ENCODE measurements around the gene HELZ2. TPM values are rescaled to one million over a fixed set of nuclear protein-coding genes. Genes with fewer than 3 reads are reported as not detected.

Gene HELZ2
- total and polyA plus RNA-seq, 2 donors (not counting 1 experiment from before 2014, with no cell fraction given) = 36.3 to 52.6 TPM

- Histone ChIP-seq H3K4me1 (ENCODE audit: control insufficient read depth in 2 of 2, insufficient read depth in 2 of 2, low read length in 2 of 2) (peaks cover 27 to 44% of the 10 kb centered on the region in 2 donors), H2AFZ (ENCODE audit: insufficient read depth, low read depth, low read length, poor library complexity, severe bottlenecking) (peak overlapping the region; percentile 60), H3K79me2 (ENCODE audit: control insufficient read depth, insufficient read depth, low read length) (peaks cover 24% of the 10 kb centered on the region), H4K20me1 (ENCODE audit: control insufficient read depth, insufficient read depth, low read length, poor library complexity, severe bottlenecking) (peaks cover 34% of the 10 kb centered on the region), H3K36me3 (replicated peaks in 1 of 2; ENCODE audit: control extremely low read depth in 1 of 2, control insufficient read depth in 1 of 2, extremely low read depth in 1 of 2, insufficient read depth in 2 of 2, low read length in 1 of 2) (peaks cover 0 to 13% of the 10 kb centered on the region in 2 experiments), H3K9me3 (ENCODE audit: control extremely low read depth in 1 of 3, control insufficient read depth in 2 of 3, insufficient read depth in 1 of 3, low read length in 2 of 3) (no peaks in the 10 kb centered on the region), H3K4me2 (replicated peaks; ENCODE audit: low read depth, low read length, poor library complexity, severe bottlenecking) (peak overlapping the region; percentile 97), H3K27ac (ENCODE audit: low read length in 2 of 2) (peak overlapping the region; percentile 44 to 73), H3K27me3 (replicated peaks in 1 of 4; ENCODE audit: control extremely low read depth in 1 of 4, control insufficient read depth in 3 of 4, insufficient read depth in 4 of 4, low read length in 3 of 4) (no peaks in the 10 kb centered on the region), H3K4me3 (ENCODE audit: control extremely low read depth in 1 of 5, extremely low read depth in 1 of 5, insufficient read depth in 1 of 5, low read depth in 2 of 5, low read length in 4 of 5) (peak overlapping the region; percentile 61 to 86 (median 79)), H3K9ac (ENCODE audit: low read length) (peak overlapping the region; percentile 85)
- peak overlapping the region; percentile 87 for H3K4me3 Mint-ChIP-seq
- no peaks in the 10 kb centered on the region for H3K27me3 Mint-ChIP-seq
- POLR2A ChIA-PET = interaction anchor here (0.6 to 2.3 kb wide), 7 partner anchors 11 to 138 kb away, joined by 3 to 11 read pairs (median 4); partner anchors contain the start of gene PPDPF
- intact Hi-C loops (cut with micrococcal nuclease) = loop anchor here (1.0 kb wide), 1 partner anchor 19 kb away; the partner anchor contains the start of gene FNDC11
- 1% methylated on average over 14 of the region's 24 CpGs for WGBS (ENCODE audit: insufficient coverage)
- CTCF ChIA-PET = interaction anchor here (1.1 to 3.1 kb wide), 2 partner anchors 35 to 77 kb away, joined by 4 to 17 read pairs; no protein-coding TSS in a partner anchor
- TF ChIP-seq EZH2 (IDR thresholded peaks at IDR 0.05; ENCODE audit: borderline replicate concordance, insufficient read depth, low read depth, low read length, poor library complexity, severe bottlenecking) = no peak
- TF ChIP-seq CTCF (IDR thresholded peaks at IDR 0.05) = no peak
- DNase-seq (no peak), ATAC-seq (ENCODE audit: low read depth) (peak; percentile 28)
- no peaks in the 10 kb centered on the region for H3K9me3 Mint-ChIP-seq (ENCODE audit: insufficient read depth)
- H3K27ac Mint-ChIP-seq = peak overlapping the region; percentile 81
- peaks cover 15% of the 10 kb centered on the region for H3K4me1 Mint-ChIP-seq
Observed at GRCh38 chr20:63573647-63574131, 350 bp downstream of the HELZ2 start.
